Left lung (tissue), 14 donors: ENCODE measurements around the gene HMX1. TPM values are rescaled to one million over a fixed set of nuclear protein-coding genes. Genes with fewer than 3 reads are reported as not detected.

Experiments used
- ATAC-seq: fragments of 200-7000 bp; cut with Tn5 transposase; one replicate; pipeline ENCODE4 v1.9.1; 2020; ENCODE audit warnings: moderate library complexity
- DNase-seq, 4 donors: peaks; one replicate each; pipeline ENCODE4 v3.0.0-alpha.2; 2013 to 2020
- H3K27ac ChIP-seq, 2 donors: fragments of 200-600 bp; sonication (generic) in 1 of 2; one replicate each; pipeline versions ENCODE4 v1.5.0 to v1.8.0; 2020 to 2021
- H3K27me3 ChIP-seq, 2 donors: fragments of 200-600 bp; sonication (generic) in 1 of 2; one replicate each; pipeline versions ENCODE4 v1.5.0 to v1.8.0; 2020 to 2021
- H3K36me3 ChIP-seq, 2 donors: fragments of 200-600 bp; sonication (generic) in 1 of 2; one replicate each; pipeline versions ENCODE4 v1.5.0 to v1.8.0; 2020 to 2021
- H3K4me1 ChIP-seq, 2 donors: fragments of 200-600 bp; one replicate each; pipeline ENCODE4 v1.8.0; 2021
- H3K4me3 ChIP-seq, 2 donors: fragments of 200-600 bp; sonication (generic) in 1 of 2; one replicate each; pipeline versions ENCODE4 v1.5.0 to v1.8.0; 2020 to 2021; ENCODE audit warnings: mild to moderate bottlenecking in 1 of 2
- H3K9me3 ChIP-seq, 2 donors: fragments of 200-600 bp; sonication (generic) in 1 of 2; one replicate each; pipeline versions ENCODE4 v1.5.0 to v1.8.0; 2020 to 2021
- intact Hi-C, 2 donors: fragments of 100-400 bp; cut with DNase I; formaldehyde crosslinking; loops; one replicate each; pipeline versions ENCODE4 v1.11.2 to v1.14.2; 2022
- long read RNA-seq, 12 donors: library from polyadenylated mRNA in 2 of 12; unstranded in 2 of 12; transcript quantifications; one replicate each; pipeline ENCODE4 v2.0.0 and lab custom pipeline, GENCODE V29; 2019 to 2026
- polyA plus RNA-seq, 6 donors: library from polyadenylated mRNA; unstranded; fragments of 120-200 nt; gene quantifications; one replicate each; pipeline ENCODE4 v1.2.1, GENCODE V29; 2013; ENCODE audit not compliant: insufficient read length in 6 of 6
- total RNA-seq, 2 donors: library from RNA; stranded (reverse); fragmentation: NEBNext Ultra II Directional; extraction: Animal tissue kit (Norgen Biotek cat#: 25700); gene quantifications; one replicate each; pipeline ENCODE4 v1.2.1, GENCODE V29; 2021
- TF ChIP-seq, protein P1 (sequence below), 2 donors: fragments of 200-600 bp; sonication (generic) in 1 of 2; IDR thresholded peaks; one replicate each; pipeline versions ENCODE4 v1.5.0 to v1.8.0; 2021; ENCODE audit warnings: antibody characterized with exemption in 2 of 2
- donor health status: DM: no; HTN: yes; CAD: no.
- donor health status: DM: no; HTN: no; CAD: no.

HMX1 gene
- total RNA-seq: not detected
- polyA plus RNA-seq: not detected
- long read RNA-seq, donor 1: 0 reads
- long read RNA-seq, donor 2: 0 reads
- long read RNA-seq, donor 3: 0 reads
- long read RNA-seq, donor 4: 0 reads
- long read RNA-seq, donor 5: 0 reads
- long read RNA-seq, donor 6: 0 reads
- long read RNA-seq, donor 7: 0 reads
- long read RNA-seq, donor 8: 0 reads
- long read RNA-seq, donor 9: 0 reads
- long read RNA-seq, donor 10: 0 reads
- long read RNA-seq, donor 11, transcript HMX1-201 (2 exons, 1,895 nt): major isoform, 6 of 6 reads
- long read RNA-seq, donor 11, partial matches to known transcripts: 0 of 6 reads
- long read RNA-seq, donor 11, other reads (novel, unspliced or antisense): 0 of 6 reads
- long read RNA-seq, donor 12: 0 reads

- TF ChIP-seq, protein P1, sequence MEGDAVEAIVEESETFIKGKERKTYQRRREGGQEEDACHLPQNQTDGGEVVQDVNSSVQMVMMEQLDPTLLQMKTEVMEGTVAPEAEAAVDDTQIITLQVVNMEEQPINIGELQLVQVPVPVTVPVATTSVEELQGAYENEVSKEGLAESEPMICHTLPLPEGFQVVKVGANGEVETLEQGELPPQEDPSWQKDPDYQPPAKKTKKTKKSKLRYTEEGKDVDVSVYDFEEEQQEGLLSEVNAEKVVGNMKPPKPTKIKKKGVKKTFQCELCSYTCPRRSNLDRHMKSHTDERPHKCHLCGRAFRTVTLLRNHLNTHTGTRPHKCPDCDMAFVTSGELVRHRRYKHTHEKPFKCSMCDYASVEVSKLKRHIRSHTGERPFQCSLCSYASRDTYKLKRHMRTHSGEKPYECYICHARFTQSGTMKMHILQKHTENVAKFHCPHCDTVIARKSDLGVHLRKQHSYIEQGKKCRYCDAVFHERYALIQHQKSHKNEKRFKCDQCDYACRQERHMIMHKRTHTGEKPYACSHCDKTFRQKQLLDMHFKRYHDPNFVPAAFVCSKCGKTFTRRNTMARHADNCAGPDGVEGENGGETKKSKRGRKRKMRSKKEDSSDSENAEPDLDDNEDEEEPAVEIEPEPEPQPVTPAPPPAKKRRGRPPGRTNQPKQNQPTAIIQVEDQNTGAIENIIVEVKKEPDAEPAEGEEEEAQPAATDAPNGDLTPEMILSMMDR (IDR thresholded peaks at IDR 0.05): no peak
- no peak within 1 kb of the TSS for H3K27ac ChIP-seq
- no peaks in the 10 kb centered on the region for H3K9me3 ChIP-seq
- no peak within 1 kb of the TSS for H3K4me3 ChIP-seq
- ATAC-seq (peak; percentile 36), DNase-seq (peak in 1 of 4 donors; percentile 35)
- no peaks in the 10 kb centered on the region for H3K36me3 ChIP-seq
- peaks cover 95 to 100% of the 10 kb centered on the region in 2 donors for H3K27me3 ChIP-seq
- peaks cover 0 to 6% of the 10 kb centered on the region in 2 donors for H3K4me1 ChIP-seq
- intact Hi-C loops: no loop called here
These were observed at the start of gene HMX1 for GRCh38 chr4:8871417-8872401. HMX1 (minus strand) TSS chr4:8871839; CDS start chr4:8871614, 225 bp downstream.

DNA sequence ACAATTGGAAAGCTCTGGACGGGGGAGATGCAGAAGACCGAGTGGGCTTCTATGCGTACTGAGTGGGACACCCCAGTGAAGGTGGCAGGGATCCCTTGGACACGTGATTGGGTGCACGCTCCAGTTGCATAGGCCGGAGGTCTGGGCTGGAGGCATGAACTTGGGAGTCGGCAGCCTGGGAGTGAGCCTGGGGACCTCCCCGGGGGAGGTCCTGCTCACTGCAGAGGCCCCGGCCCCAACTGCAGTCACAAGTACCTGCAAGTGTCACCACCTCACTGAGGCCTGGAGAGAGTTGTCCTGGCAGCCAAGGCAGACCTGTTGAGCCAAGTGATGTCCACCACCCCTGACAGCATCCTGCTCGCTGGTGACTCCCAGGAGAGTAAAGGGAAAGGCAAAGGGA, 49.3 kb upstream of the HMX1 start:
- Histone ChIP-seq H3K36me3 (no peaks in the 10 kb centered on the region), H3K4me3 (no peak overlapping the region), H3K4me1 (no peaks in the 10 kb centered on the region), H3K9me3 (peaks cover 0 to 5% of the 10 kb centered on the region in 2 donors), H3K27me3 (peaks cover 0 to 40% of the 10 kb centered on the region in 2 donors), H3K27ac (no peak overlapping the region)
- TF ChIP-seq, protein P1 (IDR thresholded peaks at IDR 0.05): no peak
- ATAC-seq (no peak), DNase-seq (no peak)
- intact Hi-C loops: no loop called here

GRCh38 chr4:8920289-8920965, 48.8 kb upstream of the HMX1 start:
- TF ChIP-seq, protein P1 (IDR thresholded peaks at IDR 0.05): no peak
- H3K27me3 ChIP-seq: peaks cover 0 to 46% of the 10 kb centered on the region in 2 donors
- no peaks in the 10 kb centered on the region for H3K4me1 ChIP-seq
- H3K9me3 ChIP-seq: peaks cover 0 to 5% of the 10 kb centered on the region in 2 donors
- H3K27ac ChIP-seq: no peak overlapping the region
- intact Hi-C loops: no loop called here
- ATAC-seq (no peak), DNase-seq (no peak)
- H3K4me3 ChIP-seq: no peak overlapping the region
- no peaks in the 10 kb centered on the region for H3K36me3 ChIP-seq

GRCh38 chr4:8919651-8920288, 48.1 kb upstream of the HMX1 start:
- H3K4me1 ChIP-seq: no peaks in the 10 kb centered on the region
- no peak for DNase-seq
- intact Hi-C loops: no loop called here

More at GRCh38 chr4:8919651-8920288, 48.1 kb upstream of the HMX1 start:
- Histone ChIP-seq H3K27ac (no peak overlapping the region), H3K4me3 (no peak overlapping the region), H3K9me3 (peaks cover 0 to 5% of the 10 kb centered on the region in 2 donors), H3K27me3 (peaks cover 0 to 52% of the 10 kb centered on the region in 2 donors), H3K36me3 (no peaks in the 10 kb centered on the region)
- TF ChIP-seq, protein P1 (IDR thresholded peaks at IDR 0.05): no peak
- no peak for ATAC-seq
